NCI-H748 (cell line): ENCODE data around the gene SELENOS.
A peak's percentile ranks its signal among the peaks of the same experiment; 100 is the strongest.

Experiments used
- DNase-seq: peaks from one replicate; lab custom pipeline; 2025; ENCODE audit not compliant: unreplicated experiment; lab: John Stamatoyannopoulos, UW

SELENOS gene

DNA sequence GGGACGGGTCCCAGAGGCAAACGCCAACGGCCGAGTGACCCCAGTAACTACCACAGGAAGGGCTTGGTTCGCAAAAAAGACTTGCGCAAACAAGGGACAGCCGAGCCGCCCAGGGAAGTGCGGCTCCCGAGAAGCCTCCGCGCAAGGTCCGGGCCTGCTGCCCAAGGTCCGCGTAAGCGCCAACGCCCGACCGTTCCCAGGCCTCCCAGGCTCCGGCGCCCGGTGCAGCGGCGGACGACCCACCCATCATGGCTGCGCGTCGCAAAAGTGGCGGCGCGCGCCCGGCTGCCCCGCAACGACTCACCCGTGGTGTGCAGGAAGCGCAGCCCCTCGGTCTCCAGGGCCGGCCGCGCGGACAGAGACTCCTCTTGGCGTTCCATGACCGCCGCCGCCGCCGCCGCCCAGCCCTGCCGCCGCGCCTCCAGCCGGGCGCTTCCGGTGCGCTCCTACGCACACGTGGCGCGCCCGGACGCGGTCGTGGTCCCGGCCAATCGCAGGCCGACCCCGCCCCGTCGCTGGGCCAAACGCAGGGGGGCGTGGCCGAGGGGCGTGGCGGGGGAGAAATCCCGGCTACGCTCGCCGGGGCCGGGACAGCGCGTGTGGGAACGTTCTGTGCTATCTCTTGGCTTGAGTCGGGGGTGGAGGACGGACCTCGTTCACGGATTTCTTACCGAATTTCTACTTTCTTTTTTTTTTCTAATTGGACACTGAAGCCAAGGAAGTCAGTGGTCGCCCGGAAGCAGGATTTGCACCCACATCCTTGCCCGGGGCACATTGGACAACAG lies at the start of gene SELENOS:
TSS of gene SELENOS (minus strand) at position 448 of the 785 bp plus-strand sequence. CDS start at position 380, 68 bp downstream.
- peak; percentile 87 for DNase-seq

GRCh38 chr15:101326462-101327146 lies 49.3 kb upstream of the SELENOS start:
- DNase-seq: no peak

DNA sequence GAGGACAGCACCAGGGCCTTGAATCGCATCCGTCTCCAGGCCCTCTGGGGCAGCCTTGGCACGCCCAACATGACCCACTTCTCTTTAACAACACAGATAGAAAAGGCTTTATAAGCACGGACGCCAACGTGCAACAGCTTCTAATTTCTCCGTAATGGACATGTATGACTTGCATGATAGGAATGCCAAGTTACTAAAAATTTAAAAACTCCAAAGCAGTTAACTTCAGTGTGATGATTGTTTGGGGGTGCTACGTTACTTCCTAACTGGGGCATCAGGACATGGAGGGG lies 48.7 kb upstream of the SELENOS start:
- DNase-seq: no peak

DNA sequence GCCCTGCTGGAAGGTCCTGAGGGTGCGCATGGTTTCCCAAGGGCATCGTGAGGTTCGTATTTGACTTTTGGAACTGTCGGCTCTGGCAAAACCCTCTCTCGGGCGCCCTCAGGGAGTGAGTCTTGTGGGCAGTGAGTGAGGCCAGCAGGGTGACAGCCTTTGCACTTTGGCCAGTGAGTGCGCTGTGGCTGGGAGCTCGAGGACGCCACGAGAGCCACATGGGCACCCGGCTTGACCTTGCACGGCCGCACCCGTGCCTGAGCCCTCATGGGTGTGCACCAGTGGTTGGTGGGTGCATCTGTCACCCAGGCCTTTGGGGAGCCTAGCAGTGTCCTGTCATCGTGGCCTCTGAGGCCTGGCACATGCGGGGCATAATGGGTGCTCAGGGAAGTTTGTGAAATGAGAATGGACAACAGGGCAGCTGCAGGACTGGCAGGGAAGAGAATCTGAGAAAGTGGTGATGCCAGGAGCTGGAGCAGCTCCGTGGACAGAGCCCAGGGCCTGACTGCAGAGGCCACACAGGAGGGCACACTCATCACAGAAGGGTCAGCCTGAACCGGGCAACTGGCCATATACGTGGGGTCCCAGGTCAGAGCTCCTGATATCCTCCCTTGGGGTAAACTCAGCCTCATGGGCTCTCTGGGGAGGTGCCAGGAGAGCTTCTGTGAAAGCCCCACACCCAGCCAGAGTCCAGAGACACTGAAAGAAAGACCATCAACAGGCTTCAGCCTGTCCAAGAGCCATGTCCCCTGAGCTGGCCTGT lies 48.2 kb upstream of the SELENOS start:
- no peak for DNase-seq

GRCh38 chr15:101324524-101325177 lies 47.4 kb upstream of the SELENOS start:
- no peak for DNase-seq

DNA sequence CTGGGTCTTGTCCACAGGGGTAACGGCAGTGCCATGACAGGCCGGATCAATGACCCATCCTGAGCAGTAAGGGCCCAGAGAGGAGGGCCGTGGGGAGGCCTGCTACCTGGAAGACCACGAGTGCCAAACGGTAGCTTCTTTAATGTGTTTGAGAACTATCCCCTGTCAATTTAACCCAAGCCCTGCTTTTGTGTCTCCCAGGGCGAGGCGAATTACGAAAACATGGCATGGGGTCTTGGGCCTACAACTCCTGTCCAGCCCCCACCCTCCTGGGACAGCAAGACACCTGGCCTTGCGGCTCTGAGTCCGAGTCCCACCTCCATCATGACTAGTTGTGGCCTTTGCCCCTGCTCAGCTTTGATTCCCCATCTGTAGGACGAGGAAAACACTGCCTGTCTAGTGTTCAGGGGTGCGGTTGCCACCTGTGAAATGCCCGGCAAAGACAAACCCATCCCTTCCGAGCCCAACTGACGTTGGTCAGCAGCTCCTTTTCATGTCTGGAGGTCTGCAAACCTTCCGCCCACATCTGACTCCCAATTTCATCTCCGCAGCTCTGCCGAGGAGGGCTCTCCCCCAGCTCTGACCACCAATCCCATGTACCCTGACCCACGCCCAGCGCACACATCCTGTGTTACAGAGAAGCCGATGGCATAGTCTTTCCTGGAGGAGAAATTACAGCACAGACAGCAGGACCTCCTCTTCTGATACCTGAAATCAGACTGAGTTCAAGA lies 46.7 kb upstream of the SELENOS start:
- no peak for DNase-seq

DNA sequence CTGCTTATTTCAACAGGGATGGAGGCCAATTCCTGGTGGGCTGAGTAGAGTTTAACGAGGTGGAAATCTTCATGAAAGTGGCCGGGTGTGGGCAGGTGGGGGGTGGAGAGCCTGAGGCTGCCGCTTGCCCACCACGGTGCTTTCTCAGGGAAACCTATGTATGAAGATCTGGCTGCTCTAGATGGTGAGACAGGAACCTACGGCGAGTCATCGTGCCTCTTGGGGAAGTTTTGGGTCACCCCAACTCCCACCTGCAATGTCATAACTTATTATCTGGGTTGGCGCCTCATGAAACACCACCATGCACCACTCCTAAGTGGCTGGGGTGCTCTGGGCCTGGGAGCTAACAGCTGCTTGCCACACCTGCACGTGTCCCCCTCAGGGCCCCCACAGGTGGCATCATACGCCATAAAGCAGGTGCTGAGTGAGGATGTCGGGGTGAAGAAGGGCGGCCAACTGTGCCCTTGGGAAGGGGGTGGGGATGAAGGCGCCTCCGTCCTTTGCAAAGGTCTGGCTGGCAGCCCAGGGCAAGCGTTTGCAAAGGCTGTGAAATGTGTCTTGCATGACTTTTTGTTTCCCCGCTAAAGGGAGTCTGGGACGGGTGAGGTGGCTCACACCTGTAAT lies 45.7 kb upstream of the SELENOS start:
- no peak for DNase-seq

GRCh38 chr15:101322016-101322695 lies 44.9 kb upstream of the SELENOS start:
- no peak for DNase-seq

- peak; percentile 40 for DNase-seq
These were observed 43.3 kb upstream of the SELENOS start for GRCh38 chr15:101320501-101321052.

GRCh38 chr15:101318839-101319238 lies 41.6 kb upstream of the SELENOS start:
- DNase-seq: no peak

DNA sequence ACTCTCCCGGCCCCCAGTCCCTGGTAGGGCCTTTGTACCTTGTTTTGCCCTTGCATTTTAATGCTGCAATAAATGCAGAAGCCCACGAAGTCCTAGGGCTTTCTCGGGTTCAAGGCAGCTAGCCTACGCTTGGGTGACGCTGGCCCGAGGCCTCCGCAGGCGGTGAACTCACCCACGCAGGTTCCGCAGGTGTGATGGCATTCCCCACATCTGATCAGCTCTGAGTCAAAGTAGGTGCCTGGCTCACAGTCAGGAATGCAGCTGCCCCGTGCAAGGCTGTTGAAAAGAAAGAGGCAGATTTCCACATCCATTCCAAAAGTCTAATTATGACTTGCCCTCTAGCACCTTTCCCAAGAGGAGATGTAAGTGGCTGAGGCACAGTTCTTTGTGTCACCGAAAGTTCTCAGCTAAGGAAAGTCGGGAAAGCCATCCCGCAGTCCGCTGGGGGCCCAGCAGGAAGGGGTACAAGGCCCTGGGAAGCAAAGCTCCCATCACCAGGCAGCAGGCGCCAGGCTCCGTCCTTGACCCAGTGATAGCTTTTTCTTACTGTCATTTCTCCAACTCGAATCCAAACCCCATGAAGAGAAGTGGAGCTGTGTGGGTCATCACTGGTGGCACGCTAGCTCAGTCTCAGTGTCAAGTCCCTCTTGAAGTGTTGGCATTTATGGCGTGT lies 41.0 kb upstream of the SELENOS start:
- no peak for DNase-seq

GRCh38 chr15:101317336-101317872 lies 40.1 kb upstream of the SELENOS start:
- DNase-seq: no peak

- DNase-seq: no peak
These were observed 39.2 kb upstream of the SELENOS start for GRCh38 chr15:101316529-101316928.

DNA sequence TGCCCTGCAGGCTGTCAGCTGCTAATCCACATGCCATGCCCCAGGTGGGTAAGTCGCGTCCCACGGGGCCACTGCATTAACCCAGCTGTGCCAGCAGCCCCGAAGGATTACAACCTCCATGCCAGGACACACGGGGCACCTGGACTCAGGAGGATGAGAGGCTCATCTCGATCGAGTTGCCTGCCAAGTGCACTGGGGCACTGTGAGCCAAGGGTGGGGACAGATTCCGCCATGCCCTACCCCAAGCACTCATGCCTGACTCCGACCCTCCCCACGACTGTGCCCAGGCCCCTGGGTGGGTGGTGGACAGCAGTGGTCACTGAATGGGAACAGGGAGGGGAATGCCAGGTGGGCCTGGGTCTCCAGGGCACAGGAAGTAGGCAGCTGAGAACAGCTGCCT lies 38.5 kb upstream of the SELENOS start:
- DNase-seq: no peak

DNA sequence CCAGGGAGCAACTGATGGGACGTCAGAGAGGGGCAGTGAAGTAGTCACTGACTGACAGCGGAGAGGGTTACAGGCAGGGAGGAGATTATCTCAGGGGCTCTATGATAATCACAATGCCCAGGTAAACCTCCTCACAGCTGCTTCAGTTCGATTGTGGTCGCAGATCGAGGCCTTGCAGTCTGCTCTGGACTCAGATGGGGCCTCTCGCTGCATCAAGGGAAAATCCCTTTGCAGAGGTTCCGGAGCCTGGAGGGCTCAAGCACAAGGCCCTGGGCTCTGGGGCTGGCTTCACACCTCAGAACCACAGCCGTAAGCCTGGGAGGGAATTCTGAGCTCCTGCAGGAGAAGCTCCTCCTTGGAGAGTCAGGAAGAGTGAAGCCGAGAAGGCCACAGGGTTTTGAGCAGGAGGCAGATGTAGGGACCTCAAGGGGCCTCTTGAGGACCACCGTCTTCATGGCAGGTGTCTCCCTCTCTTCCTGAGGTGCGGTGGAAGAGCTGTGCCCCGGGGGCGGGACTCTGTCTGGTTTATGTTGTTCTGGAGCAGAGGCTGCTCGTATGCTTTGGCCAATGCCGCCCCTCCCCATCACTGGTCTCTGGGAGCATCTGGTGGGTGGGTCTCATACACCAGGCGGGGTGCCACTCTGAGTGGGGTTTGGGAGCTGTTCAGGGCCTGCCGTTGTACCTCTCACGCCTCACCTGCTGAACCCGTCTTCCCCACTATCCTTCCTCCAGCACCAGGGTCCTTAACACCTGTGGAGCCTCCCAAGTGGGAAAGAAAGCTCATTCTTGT lies 37.2 kb upstream of the SELENOS start:
- no peak for DNase-seq

GRCh38 chr15:101313041-101313761 lies 35.9 kb upstream of the SELENOS start:
- no peak for DNase-seq

- DNase-seq: no peak
These were observed 33.2 kb upstream of the SELENOS start for GRCh38 chr15:101310508-101310907.
